ENCODE results near the gene C4orf36.

Gene C4orf36

GRCh38 chr4:86938771-86939520 lies 46.7 kb upstream of the C4orf36 start:
- H3K18ac ChIP-seq (ENCODE audit: low read depth in 1 of 2, low read length in 2 of 2), result no peak overlapping the region
- no peaks in the 10 kb centered on the region for H3K36me3 ChIP-seq (ENCODE audit: control insufficient read depth in 1 of 2, insufficient read depth in 2 of 2, low read depth in 1 of 2, low read length in 2 of 2)
- no peak overlapping the region for H3K4me2 ChIP-seq (ENCODE audit: low read length, poor library complexity, severe bottlenecking)
- no peak overlapping the region for H2AFZ ChIP-seq (ENCODE audit: low read depth, low read length)
- H4K91ac ChIP-seq (ENCODE audit: low read length), result no peak overlapping the region
- no peak overlapping the region for H2BK120ac ChIP-seq (ENCODE audit: low read depth, low read length)
- H3K23ac ChIP-seq (ENCODE audit: low read length in 2 of 2), result no peak overlapping the region
- peak overlapping the region; percentile 27 for H3K9ac ChIP-seq (ENCODE audit: low read length)
- peaks cover 3% of the 10 kb centered on the region for H3K4me1 ChIP-seq (ENCODE audit: control insufficient read depth, insufficient read depth, low read depth, low read length)
- H2AK5ac ChIP-seq (ENCODE audit: low read length, severe bottlenecking), result no peak overlapping the region
- H2BK12ac ChIP-seq (ENCODE audit: low read length in 2 of 2), result no peak overlapping the region
- H3K27ac ChIP-seq (ENCODE audit: low read length, poor library complexity, severe bottlenecking), result no peak overlapping the region
- no peak overlapping the region for H2BK15ac ChIP-seq (ENCODE audit: low read depth, poor library complexity, severe bottlenecking)
- no peak overlapping the region for H3K4me3 ChIP-seq (ENCODE audit: insufficient read depth in 1 of 2, low read depth in 1 of 2, low read length in 2 of 2)
- no peaks in the 10 kb centered on the region for H3K27me3 ChIP-seq (ENCODE audit: control insufficient read depth in 1 of 2, insufficient read depth in 1 of 2, low read length in 2 of 2)
- WGBS, result 100% methylated on average over 1 of the region's 4 CpGs
- peak; percentile 34 for DNase-seq
- H3K14ac ChIP-seq (ENCODE audit: low read length in 2 of 2), result no peak overlapping the region
- H3K9me3 ChIP-seq (ENCODE audit: control insufficient read depth, low read length), result no peaks in the 10 kb centered on the region
- no peak overlapping the region for H2BK5ac ChIP-seq (ENCODE audit: low read depth, low read length, poor library complexity, severe bottlenecking)
- no peak overlapping the region for H3K4ac ChIP-seq (ENCODE audit: low read depth in 1 of 2, low read length in 2 of 2)
- no peak overlapping the region for H4K8ac ChIP-seq (ENCODE audit: low read length)
- H3K79me1 ChIP-seq (replicated peaks; ENCODE audit: low read length, poor library complexity, severe bottlenecking), result peaks cover 12% of the 10 kb centered on the region

- Histone ChIP-seq H4K91ac (ENCODE audit: low read length) (no peak overlapping the region), H3K18ac (ENCODE audit: low read depth in 1 of 2, low read length in 2 of 2) (peak overlapping the region; percentile 55 to 99), H3K27ac (ENCODE audit: low read length, poor library complexity, severe bottlenecking) (peak overlapping the region; percentile 86), H3K79me1 (replicated peaks; ENCODE audit: low read length, poor library complexity, severe bottlenecking) (peaks cover 3% of the 10 kb centered on the region), H2BK5ac (ENCODE audit: low read depth, low read length, poor library complexity, severe bottlenecking) (no peak overlapping the region), H3K27me3 (ENCODE audit: control insufficient read depth in 1 of 2, insufficient read depth in 1 of 2, low read length in 2 of 2) (no peaks in the 10 kb centered on the region), H2AK5ac (ENCODE audit: low read length, severe bottlenecking) (no peak overlapping the region), H3K9ac (ENCODE audit: low read length) (peak overlapping the region; percentile 97), H2BK12ac (ENCODE audit: low read length in 2 of 2) (no peak overlapping the region), H2BK120ac (ENCODE audit: low read depth, low read length) (no peak overlapping the region), H3K4ac (ENCODE audit: low read depth in 1 of 2, low read length in 2 of 2) (peak overlapping the region; percentile 46 to 47), H2BK15ac (ENCODE audit: low read depth, poor library complexity, severe bottlenecking) (no peak overlapping the region), H3K4me2 (ENCODE audit: low read length, poor library complexity, severe bottlenecking) (peak overlapping the region; percentile 86), H3K23ac (ENCODE audit: low read length in 2 of 2) (no peak overlapping the region), H3K4me1 (ENCODE audit: control insufficient read depth, insufficient read depth, low read depth, low read length) (peaks cover 3% of the 10 kb centered on the region), H3K9me3 (ENCODE audit: control insufficient read depth, low read length) (no peaks in the 10 kb centered on the region), H2AFZ (ENCODE audit: low read depth, low read length) (peak overlapping the region; percentile 49), H3K36me3 (ENCODE audit: control insufficient read depth in 1 of 2, insufficient read depth in 2 of 2, low read depth in 1 of 2, low read length in 2 of 2) (peaks cover 0 to 5% of the 10 kb centered on the region in 2 experiments), H3K4me3 (ENCODE audit: insufficient read depth in 1 of 2, low read depth in 1 of 2, low read length in 2 of 2) (peak overlapping the region; percentile 94 to 98), H3K14ac (ENCODE audit: low read length in 2 of 2) (no peak overlapping the region), H4K8ac (ENCODE audit: low read length) (peak overlapping the region; percentile 57)
- 1% methylated on average over 35 of the region's 36 CpGs for WGBS
- peak; percentile 85 for DNase-seq
These were observed 43.9 kb upstream of the C4orf36 start for GRCh38 chr4:86935853-86936733.

GRCh38 chr4:86935566-86935852 lies 43.3 kb upstream of the C4orf36 start:
- peaks cover 3% of the 10 kb centered on the region for H3K4me1 ChIP-seq (ENCODE audit: control insufficient read depth, insufficient read depth, low read depth, low read length)
- H3K4me2 ChIP-seq (ENCODE audit: low read length, poor library complexity, severe bottlenecking), result peak overlapping the region; percentile 86
- peak overlapping the region; percentile 88 to 99 for H3K18ac ChIP-seq (ENCODE audit: low read depth in 1 of 2, low read length in 2 of 2)
- no peak for DNase-seq
- peak overlapping the region; percentile 46 to 96 for H3K4ac ChIP-seq (ENCODE audit: low read depth in 1 of 2, low read length in 2 of 2)
- peak overlapping the region in 1 of 2 experiments; percentile 10 for H3K23ac ChIP-seq (ENCODE audit: low read length in 2 of 2)
- H4K91ac ChIP-seq (ENCODE audit: low read length), result peak overlapping the region; percentile 95
- WGBS, result 4% methylated on average over 12 of the region's 16 CpGs
- H4K8ac ChIP-seq (ENCODE audit: low read length), result no peak overlapping the region
- no peaks in the 10 kb centered on the region for H3K27me3 ChIP-seq (ENCODE audit: control insufficient read depth in 1 of 2, insufficient read depth in 1 of 2, low read length in 2 of 2)
- H2BK5ac ChIP-seq (ENCODE audit: low read depth, low read length, poor library complexity, severe bottlenecking), result no peak overlapping the region
- peaks cover 2% of the 10 kb centered on the region for H3K79me1 ChIP-seq (replicated peaks; ENCODE audit: low read length, poor library complexity, severe bottlenecking)
- peak overlapping the region; percentile 86 for H3K27ac ChIP-seq (ENCODE audit: low read length, poor library complexity, severe bottlenecking)
- peak overlapping the region; percentile 97 for H3K9ac ChIP-seq (ENCODE audit: low read length)
- H2BK15ac ChIP-seq (ENCODE audit: low read depth, poor library complexity, severe bottlenecking), result peak overlapping the region; percentile 16
- no peak overlapping the region for H2AK5ac ChIP-seq (ENCODE audit: low read length, severe bottlenecking)
- H3K14ac ChIP-seq (ENCODE audit: low read length in 2 of 2), result peak overlapping the region in 1 of 2 experiments; percentile 50
- H3K4me3 ChIP-seq (ENCODE audit: insufficient read depth in 1 of 2, low read depth in 1 of 2, low read length in 2 of 2), result peak overlapping the region; percentile 94 to 98
- H2BK12ac ChIP-seq (ENCODE audit: low read length in 2 of 2), result peak overlapping the region in 1 of 2 experiments; percentile 94
- peaks cover 0 to 11% of the 10 kb centered on the region in 2 experiments for H3K36me3 ChIP-seq (ENCODE audit: control insufficient read depth in 1 of 2, insufficient read depth in 2 of 2, low read depth in 1 of 2, low read length in 2 of 2)
- no peaks in the 10 kb centered on the region for H3K9me3 ChIP-seq (ENCODE audit: control insufficient read depth, low read length)
- H2AFZ ChIP-seq (ENCODE audit: low read depth, low read length), result peak overlapping the region; percentile 89
- peak overlapping the region; percentile 64 for H2BK120ac ChIP-seq (ENCODE audit: low read depth, low read length)

Data from mesenchymal stem cell (in vitro differentiated cells and primary cell).